ENCODE data around the gene CROCC2. TPM values are rescaled to one million over a fixed set of nuclear protein-coding genes. Genes with fewer than 3 reads are reported as not detected.

Gene CROCC2
- total RNA-seq, 1 donor from 2014 or later, result 0.49 TPM

- H3K4me3 ChIP-seq, result peak overlapping the region in 1 of 2 donors; percentile 40
- intact Hi-C loops (cut with DNase I), result no loop called here
- H3K4me1 ChIP-seq, result peaks cover 49% of the 10 kb centered on the region
- no peaks in the 10 kb centered on the region for H3K27me3 ChIP-seq
- peak; percentile 85 for DNase-seq (ENCODE audit: extremely low spot score in 2 of 2)
- TF ChIP-seq CTCF (IDR thresholded peaks at IDR 0.05) (no peak), POLR2A (IDR thresholded peaks at IDR 0.05) (no peak), POLR2AphosphoS5 (IDR thresholded peaks at IDR 0.05; ENCODE audit: insufficient read depth in 1 of 2, low read depth in 1 of 2) (no peak)
- no peaks in the 10 kb centered on the region for H3K9me3 ChIP-seq
- peak overlapping the region; percentile 75 for H3K27ac ChIP-seq
- no peaks in the 10 kb centered on the region for H3K36me3 ChIP-seq
Measured at GRCh38 chr2:241010531-241011295, 104.6 kb downstream of the CROCC2 start.

- Histone ChIP-seq H3K36me3 (no peaks in the 10 kb centered on the region), H3K4me3 (no peak overlapping the region), H3K27ac (no peak overlapping the region), H3K4me1 (peaks cover 49% of the 10 kb centered on the region), H3K27me3 (no peaks in the 10 kb centered on the region), H3K9me3 (no peaks in the 10 kb centered on the region)
- intact Hi-C loops (cut with DNase I), result no loop called here
- TF ChIP-seq CTCF (IDR thresholded peaks at IDR 0.05), result no peak
- no peak for TF ChIP-seq POLR2A (IDR thresholded peaks at IDR 0.05)
- no peak for TF ChIP-seq POLR2AphosphoS5 (IDR thresholded peaks at IDR 0.05; ENCODE audit: insufficient read depth in 1 of 2, low read depth in 1 of 2)
- peak in 1 of 2 donors; percentile 79 for DNase-seq (ENCODE audit: extremely low spot score in 2 of 2)
Measured at GRCh38 chr2:241011296-241011600, 105.1 kb downstream of the CROCC2 start.

- no peaks in the 10 kb centered on the region for H3K36me3 ChIP-seq
- peaks cover 49% of the 10 kb centered on the region for H3K4me1 ChIP-seq
- no peak overlapping the region for H3K27ac ChIP-seq
- no peak overlapping the region for H3K4me3 ChIP-seq
- intact Hi-C loops (cut with DNase I), result no loop called here
- TF ChIP-seq POLR2AphosphoS5 (IDR thresholded peaks at IDR 0.05; ENCODE audit: insufficient read depth in 1 of 2, low read depth in 1 of 2) (no peak), CTCF (IDR thresholded peaks at IDR 0.05) (no peak), POLR2A (IDR thresholded peaks at IDR 0.05) (no peak)
- no peaks in the 10 kb centered on the region for H3K9me3 ChIP-seq
- no peaks in the 10 kb centered on the region for H3K27me3 ChIP-seq
- peak in 1 of 2 donors; percentile 84 for DNase-seq (ENCODE audit: extremely low spot score in 2 of 2)
Measured at GRCh38 chr2:241011751-241012510, 105.8 kb downstream of the CROCC2 start.

- Histone ChIP-seq H3K27me3 (no peaks in the 10 kb centered on the region), H3K27ac (no peak overlapping the region), H3K36me3 (no peaks in the 10 kb centered on the region), H3K4me1 (peaks cover 33% of the 10 kb centered on the region), H3K9me3 (no peaks in the 10 kb centered on the region), H3K4me3 (no peak overlapping the region)
- intact Hi-C loops (cut with DNase I), result no loop called here
- peak in 1 of 2 donors; percentile 64 for DNase-seq (ENCODE audit: extremely low spot score in 2 of 2)
- TF ChIP-seq POLR2AphosphoS5 (IDR thresholded peaks at IDR 0.05; ENCODE audit: insufficient read depth in 1 of 2, low read depth in 1 of 2) (no peak), POLR2A (IDR thresholded peaks at IDR 0.05) (no peak), CTCF (IDR thresholded peaks at IDR 0.05) (no peak)
Measured at GRCh38 chr2:241014224-241014623, 108.1 kb downstream of the CROCC2 start.

GRCh38 chr2:241014764-241015163, 108.6 kb downstream of the CROCC2 start:
- no peaks in the 10 kb centered on the region for H3K9me3 ChIP-seq
- no peaks in the 10 kb centered on the region for H3K36me3 ChIP-seq
- intact Hi-C loops (cut with DNase I), result no loop called here
- no peak overlapping the region for H3K4me3 ChIP-seq
- H3K27ac ChIP-seq, result no peak overlapping the region
- no peaks in the 10 kb centered on the region for H3K27me3 ChIP-seq
- peaks cover 27% of the 10 kb centered on the region for H3K4me1 ChIP-seq
- DNase-seq (ENCODE audit: extremely low spot score in 2 of 2), result no peak
- TF ChIP-seq POLR2AphosphoS5 (IDR thresholded peaks at IDR 0.05; ENCODE audit: insufficient read depth in 1 of 2, low read depth in 1 of 2), result no peak
